Testis (tissue), 2 donors: ENCODE results near the gene AQP5.

Experiments used
- POLR2A ChIP-seq: fragments of 450-650 bp; IDR thresholded peaks from one replicate; pipeline ENCODE4 v1.6.1; 2017; ENCODE audit warnings: antibody characterized with exemption, mild to moderate bottlenecking, moderate library complexity
- TF ChIP-seq, protein P1 (sequence below), 3 experiments: fragments of 450-650 bp in 2 of 3; fragments of 200-600 bp in 1 of 3; sonication (generic) in 1 of 3; IDR thresholded peaks; one replicate each; pipeline ENCODE4 v1.5.1; 2016 to 2019; ENCODE audit warnings: antibody characterized with exemption in 3 of 3, mild to moderate bottlenecking in 2 of 3, moderate library complexity in 1 of 3

DNA sequence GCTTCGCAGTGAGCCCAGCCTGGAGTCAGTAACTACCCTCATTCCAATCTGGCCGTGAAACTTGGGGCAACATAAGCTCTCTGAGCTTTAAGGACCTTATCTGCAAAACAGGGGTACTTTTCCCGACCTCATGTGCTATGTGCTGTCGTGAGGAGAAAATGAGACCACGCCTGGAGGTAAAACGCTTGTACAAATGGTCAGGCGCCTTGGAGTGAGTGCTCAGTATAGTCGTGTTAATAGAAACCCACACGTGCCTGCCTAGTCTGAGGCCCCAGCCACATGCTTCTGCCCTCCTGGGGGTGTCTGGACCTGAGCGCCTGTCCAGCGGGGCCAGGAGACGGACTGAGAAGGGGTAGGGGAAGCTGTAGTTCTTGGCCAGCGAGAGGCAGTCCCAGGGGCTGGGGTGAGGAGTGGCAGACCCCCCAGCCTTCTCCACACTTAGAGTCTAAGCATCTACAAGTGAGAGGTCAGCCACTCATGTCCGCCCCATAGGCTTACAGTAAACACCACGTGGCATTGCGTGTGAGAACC is 4.9 kb downstream of the AQP5 start:
- TF ChIP-seq, protein P1, sequence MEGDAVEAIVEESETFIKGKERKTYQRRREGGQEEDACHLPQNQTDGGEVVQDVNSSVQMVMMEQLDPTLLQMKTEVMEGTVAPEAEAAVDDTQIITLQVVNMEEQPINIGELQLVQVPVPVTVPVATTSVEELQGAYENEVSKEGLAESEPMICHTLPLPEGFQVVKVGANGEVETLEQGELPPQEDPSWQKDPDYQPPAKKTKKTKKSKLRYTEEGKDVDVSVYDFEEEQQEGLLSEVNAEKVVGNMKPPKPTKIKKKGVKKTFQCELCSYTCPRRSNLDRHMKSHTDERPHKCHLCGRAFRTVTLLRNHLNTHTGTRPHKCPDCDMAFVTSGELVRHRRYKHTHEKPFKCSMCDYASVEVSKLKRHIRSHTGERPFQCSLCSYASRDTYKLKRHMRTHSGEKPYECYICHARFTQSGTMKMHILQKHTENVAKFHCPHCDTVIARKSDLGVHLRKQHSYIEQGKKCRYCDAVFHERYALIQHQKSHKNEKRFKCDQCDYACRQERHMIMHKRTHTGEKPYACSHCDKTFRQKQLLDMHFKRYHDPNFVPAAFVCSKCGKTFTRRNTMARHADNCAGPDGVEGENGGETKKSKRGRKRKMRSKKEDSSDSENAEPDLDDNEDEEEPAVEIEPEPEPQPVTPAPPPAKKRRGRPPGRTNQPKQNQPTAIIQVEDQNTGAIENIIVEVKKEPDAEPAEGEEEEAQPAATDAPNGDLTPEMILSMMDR (IDR thresholded peaks at IDR 0.05), result no peak
- no peak for TF ChIP-seq POLR2A
